Transverse colon (tissue), 4 donors: Measurements from ENCODE around the gene ZNF296. TPM values are rescaled to one million over a fixed set of nuclear protein-coding genes. Genes with fewer than 3 reads are reported as not detected.
"Not testable (repeated sequence)": the region's sequence is repeated elsewhere in the genome, so short reads cannot be mapped to it uniquely, and the experiment has no call there.

Experiments
- DNase-seq: peaks from one replicate; pipeline ENCODE4 v3.0.0-alpha.2; 2019
- H3K27ac ChIP-seq, 4 donors: fragments of 200-600 bp; sonication (generic); 2 replicates each; pipeline ENCODE4 v1.5.1; 2016 to 2018; ENCODE audit warnings: inconsistent platforms in 4 of 4
- H3K27me3 ChIP-seq: fragments of 200-600 bp; sonication (generic); 2 replicates; pipeline ENCODE4 v1.5.1; 2017; ENCODE audit warnings: inconsistent platforms
- H3K36me3 ChIP-seq, 4 donors: fragments of 200-600 bp; sonication (generic); 2 replicates each; pipeline ENCODE4 v1.5.1; 2017 to 2019; ENCODE audit warnings: inconsistent platforms in 4 of 4
- H3K4me1 ChIP-seq, 4 donors: fragments of 200-600 bp; sonication (generic); 2 replicates each; pipeline ENCODE4 v1.5.1; 2017 to 2020; ENCODE audit warnings: inconsistent platforms in 4 of 4
- H3K4me3 ChIP-seq, 4 donors: fragments of 200-600 bp; sonication (generic); 1 replicate in 1 of 4; 2 replicates in 3 of 4; pipeline versions ENCODE4 v1.5.1 to v1.6.1; 2017 to 2019; ENCODE audit warnings: inconsistent platforms in 4 of 4
- H3K9me3 ChIP-seq, 2 donors: fragments of 200-600 bp; sonication (generic); 2 replicates each; pipeline ENCODE4 v1.5.1; 2017 to 2019; ENCODE audit warnings: inconsistent platforms in 2 of 2
- CTCF ChIP-seq, 5 experiments: fragments of 200-600 bp in 3 of 5; fragments of 450-650 bp in 2 of 5; sonication (generic) in 3 of 5; IDR thresholded peaks; 1 replicate in 2 of 5; 2 replicates in 3 of 5; pipeline ENCODE4 v1.5.1; 2016 to 2017; ENCODE audit warnings: antibody characterized with exemption in 5 of 5, inconsistent platforms in 3 of 5, mild to moderate bottlenecking in 2 of 5, moderate library complexity in 1 of 5
- EP300 ChIP-seq: sonication (generic); formaldehyde crosslinking; IDR thresholded peaks from one replicate; pipeline ENCODE4 v1.6.1; 2017; ENCODE audit warnings: antibody characterized with exemption, low read depth
- POLR2A ChIP-seq: fragments of 450-650 bp; IDR thresholded peaks from one replicate; pipeline ENCODE4 v1.6.1; 2016; ENCODE audit warnings: antibody characterized with exemption, mild to moderate bottlenecking, moderate library complexity
- POLR2AphosphoS5 ChIP-seq, 3 donors: sonication (generic); formaldehyde crosslinking; IDR thresholded peaks; one replicate each; pipeline ENCODE4 v1.6.1; 2016; ENCODE audit warnings: antibody characterized with exemption in 3 of 3
- WGBS, 2 donors: methylation state at CpG; one replicate each; pipeline ENCODE4 v1.1.5; 2018; ENCODE audit warnings: low coverage in 1 of 2; 5-methylcytosine and 5-hydroxymethylcytosine counted together
- in situ Hi-C, 4 donors: fragments of 200-750 bp; cut with MboI; loops; one replicate each; pipeline versions ENCODE4 v1.15.0 to v1.15.1; 2017; ENCODE audit warnings: low sequenced_read_pairs in 3 of 4, low pct_ligation_motif_present in 1 of 4, low pct_unique_long_range_greater_than_20kb in 1 of 4
- intact Hi-C: fragments of 100-400 bp; cut with DNase I; formaldehyde crosslinking; loops from one replicate; pipeline ENCODE4 v1.15.1; 2023; ENCODE audit warnings: low total_unique reads
- total RNA-seq, 4 donors: library from RNA; depleted of rRNA; stranded (reverse); fragments of >200 nt; gene quantifications; one replicate each; pipeline ENCODE4 v1.1.0, GENCODE V29; 2016

ZNF296 gene
- total RNA-seq, 4 donors from 2014 or later: 0.75 to 5.8 (median 3.5) TPM

DNA sequence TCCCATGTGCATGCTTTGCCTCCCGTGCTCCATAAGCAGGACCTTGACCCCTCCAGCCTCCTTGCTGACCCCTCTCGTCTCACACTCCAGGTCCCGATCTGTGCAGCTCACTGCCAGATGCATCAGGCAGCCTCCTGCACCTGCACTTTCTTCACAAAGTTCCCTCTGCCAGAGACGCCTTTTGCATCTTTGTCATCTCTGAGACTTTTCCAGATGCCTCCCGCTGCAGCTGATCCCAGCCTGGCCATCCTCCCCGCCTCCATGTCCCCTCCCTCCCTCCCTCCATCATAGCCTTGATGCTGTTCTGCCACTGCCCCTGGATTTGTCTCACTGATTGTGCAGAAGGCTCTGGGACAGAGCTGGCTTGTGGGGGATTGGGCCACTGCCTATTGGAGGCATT lies 46.6 kb upstream of the ZNF296 start:
- Histone ChIP-seq H3K27ac (no peak overlapping the region), H3K27me3 (no peaks in the 10 kb centered on the region), H3K4me1 (peaks cover 13 to 45% (median 25%) of the 10 kb centered on the region in 4 donors), H3K9me3 (no peaks in the 10 kb centered on the region), H3K36me3 (no peaks in the 10 kb centered on the region), H3K4me3 (no peak overlapping the region)
- in situ Hi-C loops: no loop called here
- intact Hi-C loops: no loop called here
- WGBS, 2 donors: 75 to 93% methylated on average over 5 to 6 of the region's 6 CpGs
- DNase-seq: no peak
- no peak for TF ChIP-seq CTCF (IDR thresholded peaks at IDR 0.05)
- no peak for TF ChIP-seq EP300
- no peak for TF ChIP-seq POLR2AphosphoS5 (IDR thresholded peaks at IDR 0.05)
- TF ChIP-seq POLR2A: no peak

GRCh38 chr19:45121827-45122345 lies 45.6 kb upstream of the ZNF296 start:
- TF ChIP-seq EP300 (no peak), POLR2A (no peak), POLR2AphosphoS5 (IDR thresholded peaks at IDR 0.05) (no peak), CTCF (IDR thresholded peaks at IDR 0.05) (no peak)
- DNase-seq: no peak
- Histone ChIP-seq H3K9me3 (no peaks in the 10 kb centered on the region), H3K4me3 (no peak overlapping the region), H3K4me1 (peaks cover 16 to 55% (median 34%) of the 10 kb centered on the region in 4 donors), H3K36me3 (no peaks in the 10 kb centered on the region), H3K27ac (peak overlapping the region in 1 of 4 donors; percentile 35), H3K27me3 (no peaks in the 10 kb centered on the region)
- intact Hi-C loops: no loop called here
- 72% methylated on average over 11 of the region's 11 CpGs; no CpG with 5 or more reads in 1 of the 2 donors for WGBS, 2 donors
- in situ Hi-C loops: no loop called here

DNA sequence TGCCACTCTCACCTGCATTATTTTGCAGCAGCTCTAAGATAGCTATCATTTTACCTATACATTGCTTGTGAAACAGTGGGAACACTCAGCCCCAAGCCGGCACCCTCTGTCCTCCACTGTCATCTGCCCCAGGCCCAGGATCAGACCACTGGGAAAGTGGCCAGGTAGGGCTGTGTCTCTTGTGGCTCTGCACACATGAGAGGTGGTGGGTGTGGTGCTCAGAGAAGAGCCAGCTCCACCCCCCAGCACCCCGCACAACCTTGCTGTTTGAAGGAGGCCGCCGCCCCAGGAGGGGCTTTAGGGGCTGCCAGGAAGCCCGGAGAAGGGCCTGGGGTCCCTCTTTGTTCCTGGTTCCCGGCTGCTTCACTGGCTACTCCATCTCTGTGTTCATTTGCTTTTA lies 43.3 kb upstream of the ZNF296 start:
- Histone ChIP-seq H3K9me3 (no peaks in the 10 kb centered on the region), H3K4me1 (peaks cover 12 to 59% (median 38%) of the 10 kb centered on the region in 4 donors), H3K36me3 (no peaks in the 10 kb centered on the region), H3K4me3 (no peak overlapping the region), H3K27me3 (no peaks in the 10 kb centered on the region), H3K27ac (peak overlapping the region in 2 of 4 donors; percentile 68 to 69)
- intact Hi-C loops (loop anchor here (5.0 kb wide), 1 partner anchor 978 kb away; no protein-coding TSS in a partner anchor), in situ Hi-C loops (no loop called here)
- TF ChIP-seq CTCF (IDR thresholded peaks at IDR 0.05): no peak
- 59 to 60% methylated on average over 1 to 6 of the region's 6 CpGs for WGBS, 2 donors
- no peak for DNase-seq

- Histone ChIP-seq H3K27ac (peak overlapping the region; percentile 10 to 69 (median 58)), H3K4me1 (peaks cover 12 to 67% (median 45%) of the 10 kb centered on the region in 4 donors)
- H3K27me3 ChIP-seq, H3K36me3 ChIP-seq, H3K4me3 ChIP-seq, in situ Hi-C loops, H3K9me3 ChIP-seq: not testable (repeated sequence)
- intact Hi-C loops: loop anchor here (5.0 kb wide), 1 partner anchor 979 kb away; no protein-coding TSS in a partner anchor
- 39 to 40% methylated on average over 4 to 18 of the region's 18 CpGs for WGBS, 2 donors
- peak; percentile 66 for DNase-seq
- TF ChIP-seq POLR2AphosphoS5 (IDR thresholded peaks at IDR 0.05): peak in 1 of 3 donors; percentile 31
Observed at GRCh38 chr19:45118591-45119355, 42.5 kb upstream of the ZNF296 start.
